Measurements from ENCODE around the gene NCAN. TPM values are rescaled to one million over a fixed set of nuclear protein-coding genes. Genes with fewer than 3 reads are reported as not detected.

NCAN gene
- polyA plus RNA-seq, 3 donors: not detected

GRCh38 chr19:19278315-19278714 lies 66.6 kb downstream of the NCAN start:
- peaks cover 65 to 87% of the 10 kb centered on the region in 2 donors for H3K36me3 Mint-ChIP-seq
- H3K79me2 ChIP-seq (ENCODE audit: insufficient read depth, low read length): no peaks in the 10 kb centered on the region
- no peaks in the 10 kb centered on the region for H4K20me1 ChIP-seq (ENCODE audit: insufficient read depth, low read length)
- DNase-seq: no peak
- no peak overlapping the region for H2AFZ ChIP-seq (ENCODE audit: insufficient read depth, low read depth, low read length, poor library complexity, severe bottlenecking)
- 98% methylated on average over 7 of the region's 7 CpGs for WGBS (ENCODE audit: insufficient coverage)
- no peak overlapping the region for H3K27ac Mint-ChIP-seq
- TF ChIP-seq CTCF (IDR thresholded peaks at IDR 0.05): no peak
- H3K4me2 ChIP-seq (replicated peaks; ENCODE audit: extremely low read depth, low read length, poor library complexity, severe bottlenecking): no peak overlapping the region
- no peaks in the 10 kb centered on the region for H3K9me3 ChIP-seq (replicated peaks in 1 of 2; ENCODE audit: control insufficient read depth in 1 of 2, insufficient read depth in 1 of 2, low read length in 2 of 2)
- H3K36me3 ChIP-seq (replicated peaks in 1 of 2; ENCODE audit: control insufficient read depth in 1 of 2, insufficient read depth in 2 of 2, low read length in 2 of 2): peaks cover 63 to 84% of the 10 kb centered on the region in 2 donors
- no peak overlapping the region for H3K4me3 ChIP-seq (replicated peaks in 1 of 3; ENCODE audit: low read depth in 2 of 3, low read length in 3 of 3)
- no peak overlapping the region for H3K27ac ChIP-seq (ENCODE audit: low read depth in 1 of 2, low read length in 2 of 2)
- intact Hi-C loops (cut with micrococcal nuclease): no loop called here
- no peak overlapping the region for H3K9ac ChIP-seq (ENCODE audit: insufficient read depth, low read length, poor library complexity, severe bottlenecking)
- H3K4me1 ChIP-seq (ENCODE audit: control insufficient read depth in 1 of 2, insufficient read depth in 2 of 2, low read length in 2 of 2): no peaks in the 10 kb centered on the region
- peaks cover 13 to 17% (median 15%) of the 10 kb centered on the region in 3 donors for H3K27me3 Mint-ChIP-seq (ENCODE audit: low read depth in 3 of 3)
- peaks cover 5% of the 10 kb centered on the region for H3K4me1 Mint-ChIP-seq
- no peak overlapping the region for H3K4me3 Mint-ChIP-seq
- peaks cover 0 to 7% of the 10 kb centered on the region in 2 donors for H3K27me3 ChIP-seq (ENCODE audit: control insufficient read depth in 2 of 2, insufficient read depth in 2 of 2, low read length in 2 of 2)
- H3K9me3 Mint-ChIP-seq: no peaks in the 10 kb centered on the region

GRCh38 chr19:19279062-19279612 lies 67.4 kb downstream of the NCAN start:
- H3K9me3 Mint-ChIP-seq: no peaks in the 10 kb centered on the region
- WGBS (ENCODE audit: insufficient coverage): 98% methylated on average over 18 of the region's 19 CpGs
- Histone ChIP-seq H3K9ac (ENCODE audit: insufficient read depth, low read length, poor library complexity, severe bottlenecking) (no peak overlapping the region), H3K79me2 (ENCODE audit: insufficient read depth, low read length) (no peaks in the 10 kb centered on the region), H3K27ac (ENCODE audit: low read depth in 1 of 2, low read length in 2 of 2) (no peak overlapping the region), H3K27me3 (ENCODE audit: control insufficient read depth in 2 of 2, insufficient read depth in 2 of 2, low read length in 2 of 2) (no peaks in the 10 kb centered on the region), H4K20me1 (ENCODE audit: insufficient read depth, low read length) (no peaks in the 10 kb centered on the region), H3K4me1 (ENCODE audit: control insufficient read depth in 1 of 2, insufficient read depth in 2 of 2, low read length in 2 of 2) (no peaks in the 10 kb centered on the region), H3K4me3 (replicated peaks in 1 of 3; ENCODE audit: low read depth in 2 of 3, low read length in 3 of 3) (no peak overlapping the region), H3K36me3 (replicated peaks in 1 of 2; ENCODE audit: control insufficient read depth in 1 of 2, insufficient read depth in 2 of 2, low read length in 2 of 2) (peaks cover 69 to 92% of the 10 kb centered on the region in 2 donors), H3K4me2 (replicated peaks; ENCODE audit: extremely low read depth, low read length, poor library complexity, severe bottlenecking) (no peak overlapping the region), H3K9me3 (replicated peaks in 1 of 2; ENCODE audit: control insufficient read depth in 1 of 2, insufficient read depth in 1 of 2, low read length in 2 of 2) (no peaks in the 10 kb centered on the region), H2AFZ (ENCODE audit: insufficient read depth, low read depth, low read length, poor library complexity, severe bottlenecking) (no peak overlapping the region)
- H3K36me3 Mint-ChIP-seq: peaks cover 67 to 94% of the 10 kb centered on the region in 2 donors
- no peak overlapping the region for H3K4me3 Mint-ChIP-seq
- H3K27ac Mint-ChIP-seq: no peak overlapping the region
- TF ChIP-seq CTCF (IDR thresholded peaks at IDR 0.05): no peak
- H3K4me1 Mint-ChIP-seq: no peaks in the 10 kb centered on the region
- DNase-seq: no peak
- intact Hi-C loops (cut with micrococcal nuclease): no loop called here
- H3K27me3 Mint-ChIP-seq (ENCODE audit: low read depth in 3 of 3): peaks cover 5 to 9% (median 7%) of the 10 kb centered on the region in 3 donors
